Measurements from ENCODE around the gene MYL7. TPM values are rescaled to one million over a fixed set of nuclear protein-coding genes. Genes with fewer than 3 reads are reported as not detected.

Gene MYL7
- total RNA-seq, 1 experiment from 2014 or later, result 5.7 TPM

DNA sequence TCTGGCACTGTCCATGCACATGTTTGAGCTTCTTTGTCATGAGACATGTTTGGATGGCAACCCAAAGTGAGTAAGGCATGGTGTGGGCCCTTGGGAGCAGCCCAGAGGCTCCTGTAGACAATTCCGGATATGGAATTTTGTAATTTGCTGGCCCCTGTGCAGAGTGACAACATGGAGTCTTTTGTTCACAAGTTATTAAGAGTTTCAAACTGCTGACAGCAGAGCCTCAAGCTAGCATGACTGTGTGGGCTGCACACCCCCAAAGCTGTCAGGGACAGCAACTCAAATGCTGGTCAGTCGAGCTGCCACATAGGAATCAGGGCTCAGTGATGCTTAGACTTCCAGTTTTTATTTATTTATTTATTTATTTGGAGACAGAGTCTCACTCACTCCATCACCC is 7.0 kb upstream of the MYL7 start:
- H4K8ac ChIP-seq (replicated peaks; ENCODE audit: insufficient read length, low read depth, low read length), result no peak overlapping the region
- no peak overlapping the region for H3T11ph ChIP-seq (ENCODE audit: low read length)
- no peak overlapping the region for H2AFZ ChIP-seq (ENCODE audit: low read length)
- no peaks in the 10 kb centered on the region for H3K9me3 Mint-ChIP-seq
- peaks cover 8% of the 10 kb centered on the region; the same call in 1 of the 2 replicates for H3K27me3 ChIP-seq (ENCODE audit: insufficient read depth, low read length)
- H3K27me3 Mint-ChIP-seq (ENCODE audit: low read depth), result peaks cover 52% of the 10 kb centered on the region
- H3K23me2 ChIP-seq (ENCODE audit: insufficient read length, low read depth, low read length, poor library complexity, severe bottlenecking), result peaks cover 9% of the 10 kb centered on the region
- H3K14ac ChIP-seq (ENCODE audit: insufficient read depth, low read length), result no peak overlapping the region
- no peak overlapping the region for H2BK120ac ChIP-seq (ENCODE audit: low read depth, low read length, poor library complexity, severe bottlenecking)
- no peak overlapping the region for H3K18ac ChIP-seq (ENCODE audit: insufficient read length, low read depth, low read length)
- H3K36me3 Mint-ChIP-seq (ENCODE audit: insufficient read depth in 1 of 3, low read depth in 3 of 3), result no peaks in the 10 kb centered on the region
- no peak overlapping the region for H2BK5ac ChIP-seq (ENCODE audit: insufficient read length, low read length)
- no peak overlapping the region for H3K27ac ChIP-seq (ENCODE audit: insufficient read length, low read depth, low read length)
- H4K20me1 ChIP-seq (ENCODE audit: control insufficient read depth, insufficient read depth, insufficient read length), result no peaks in the 10 kb centered on the region
- no peak overlapping the region for H2BK12ac ChIP-seq (ENCODE audit: insufficient read length, low read depth, low read length)
- TF ChIP-seq, protein P1, sequence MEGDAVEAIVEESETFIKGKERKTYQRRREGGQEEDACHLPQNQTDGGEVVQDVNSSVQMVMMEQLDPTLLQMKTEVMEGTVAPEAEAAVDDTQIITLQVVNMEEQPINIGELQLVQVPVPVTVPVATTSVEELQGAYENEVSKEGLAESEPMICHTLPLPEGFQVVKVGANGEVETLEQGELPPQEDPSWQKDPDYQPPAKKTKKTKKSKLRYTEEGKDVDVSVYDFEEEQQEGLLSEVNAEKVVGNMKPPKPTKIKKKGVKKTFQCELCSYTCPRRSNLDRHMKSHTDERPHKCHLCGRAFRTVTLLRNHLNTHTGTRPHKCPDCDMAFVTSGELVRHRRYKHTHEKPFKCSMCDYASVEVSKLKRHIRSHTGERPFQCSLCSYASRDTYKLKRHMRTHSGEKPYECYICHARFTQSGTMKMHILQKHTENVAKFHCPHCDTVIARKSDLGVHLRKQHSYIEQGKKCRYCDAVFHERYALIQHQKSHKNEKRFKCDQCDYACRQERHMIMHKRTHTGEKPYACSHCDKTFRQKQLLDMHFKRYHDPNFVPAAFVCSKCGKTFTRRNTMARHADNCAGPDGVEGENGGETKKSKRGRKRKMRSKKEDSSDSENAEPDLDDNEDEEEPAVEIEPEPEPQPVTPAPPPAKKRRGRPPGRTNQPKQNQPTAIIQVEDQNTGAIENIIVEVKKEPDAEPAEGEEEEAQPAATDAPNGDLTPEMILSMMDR (conservative IDR thresholded peaks at IDR 0.05), result no peak
- H3K23ac ChIP-seq (ENCODE audit: insufficient read length, low read depth, low read length), result no peak overlapping the region
- no peak overlapping the region for H3K4me2 ChIP-seq (ENCODE audit: insufficient read depth, insufficient read length, low read length)
- H3K4me1 ChIP-seq (ENCODE audit: insufficient read depth, low read length), result no peaks in the 10 kb centered on the region
- no peak for DNase-seq
- H3K4ac ChIP-seq (ENCODE audit: low read depth, low read length), result no peak overlapping the region
- H3K79me1 ChIP-seq (ENCODE audit: insufficient read depth, low read depth, low read length, poor library complexity, severe bottlenecking), result no peaks in the 10 kb centered on the region
- H3K27ac Mint-ChIP-seq, result no peak overlapping the region
- no peak overlapping the region for H3K56ac ChIP-seq (ENCODE audit: insufficient read length, low read depth, low read length)
- no peak overlapping the region for H2BK15ac ChIP-seq (ENCODE audit: low read depth, low read length)
- H2AK5ac ChIP-seq (ENCODE audit: insufficient read length, low read length), result no peak overlapping the region
- no peaks in the 10 kb centered on the region for H3K9me3 ChIP-seq (ENCODE audit: control insufficient read depth, low read depth, low read length)
- H4K5ac ChIP-seq (ENCODE audit: insufficient read length, low read depth, low read length), result no peak overlapping the region
- H2BK20ac ChIP-seq (ENCODE audit: low read depth, low read length, poor library complexity, severe bottlenecking), result no peak overlapping the region
- H3K79me2 ChIP-seq (ENCODE audit: insufficient read depth, low read length), result no peaks in the 10 kb centered on the region
- H4K91ac ChIP-seq (ENCODE audit: insufficient read length, low read depth, low read length), result no peak overlapping the region
- no peak overlapping the region for H3K9ac ChIP-seq (ENCODE audit: extremely low read depth, insufficient read length, low read length)
- H3K4me3 Mint-ChIP-seq, result no peak overlapping the region
- no CpG with 5 or more reads among the region's 2 CpGs for WGBS (ENCODE audit: extremely low coverage, insufficient read length, low lambda C conversion rate)
- H3K4me1 Mint-ChIP-seq, result peaks cover 14 to 27% of the 10 kb centered on the region in 2 experiments

Measured in H9 (cell line).